ENCODE measurements around the gene CCDC77. TPM values are rescaled to one million over a fixed set of nuclear protein-coding genes. Genes with fewer than 3 reads are reported as not detected.
"Not testable (repeated sequence)": the region's sequence is repeated elsewhere in the genome, so short reads cannot be mapped to it uniquely, and the experiment has no call there.

CCDC77 gene
- 5.7 TPM for total RNA-seq
- long read RNA-seq, partial matches to known transcripts = 1 of 1 reads
- long read RNA-seq, other reads (novel, unspliced or antisense) = 0 of 1 reads

DNA sequence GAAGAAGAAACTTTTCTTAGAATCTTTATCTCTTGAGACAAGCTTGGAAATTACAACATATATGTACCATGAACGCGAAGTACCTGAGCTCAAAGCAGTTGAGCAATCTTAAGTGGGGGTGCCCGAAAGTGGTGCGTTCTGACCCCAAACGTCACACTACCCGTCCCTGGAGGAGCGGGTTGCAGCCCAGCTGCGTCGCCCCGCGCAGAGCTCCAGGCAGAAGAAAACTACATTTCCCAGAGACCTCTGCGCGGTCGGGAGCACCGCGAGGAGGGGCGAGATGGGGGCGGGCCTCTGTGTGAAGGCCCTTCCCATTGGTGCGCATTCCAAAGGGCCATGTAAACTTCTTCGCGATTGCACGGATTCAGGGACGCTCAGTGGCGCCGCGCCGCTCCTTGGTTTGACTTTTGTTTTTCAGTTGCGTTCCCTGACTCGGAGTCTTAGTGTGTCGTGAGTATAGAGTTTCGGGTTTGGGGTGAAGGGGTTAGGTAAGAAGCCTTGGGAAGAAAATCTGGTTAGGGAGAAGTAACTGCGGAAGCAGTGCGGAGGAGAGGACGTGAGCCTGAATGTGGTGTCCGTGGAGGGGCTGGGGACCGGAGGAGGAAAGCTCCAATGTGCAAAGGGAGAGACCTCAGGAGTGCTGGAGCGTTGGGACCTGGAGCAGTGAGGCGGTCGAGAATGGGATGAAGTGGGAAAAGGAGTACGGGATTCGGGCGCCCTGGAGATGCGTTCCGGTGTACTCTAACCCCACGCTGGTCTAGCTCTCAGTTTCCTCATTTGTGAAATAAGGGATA is at the start of gene CCDC77:
CCDC77 (plus strand) TSS at position 410 of the 794 bp plus-strand sequence. CDS start 7,740 bp downstream, outside the sequence.
- Histone ChIP-seq H3K4me1 (peaks cover 13% of the 10 kb centered on the region), H3K9me3 (no peaks in the 10 kb centered on the region), H3K4me3 (peak within 1 kb of the TSS; percentile 90), H3K27ac (peak within 1 kb of the TSS; percentile 76), H3K27me3 (no peaks in the 10 kb centered on the region), H3K36me3 (no peaks in the 10 kb centered on the region)
- TF ChIP-seq, protein P1, sequence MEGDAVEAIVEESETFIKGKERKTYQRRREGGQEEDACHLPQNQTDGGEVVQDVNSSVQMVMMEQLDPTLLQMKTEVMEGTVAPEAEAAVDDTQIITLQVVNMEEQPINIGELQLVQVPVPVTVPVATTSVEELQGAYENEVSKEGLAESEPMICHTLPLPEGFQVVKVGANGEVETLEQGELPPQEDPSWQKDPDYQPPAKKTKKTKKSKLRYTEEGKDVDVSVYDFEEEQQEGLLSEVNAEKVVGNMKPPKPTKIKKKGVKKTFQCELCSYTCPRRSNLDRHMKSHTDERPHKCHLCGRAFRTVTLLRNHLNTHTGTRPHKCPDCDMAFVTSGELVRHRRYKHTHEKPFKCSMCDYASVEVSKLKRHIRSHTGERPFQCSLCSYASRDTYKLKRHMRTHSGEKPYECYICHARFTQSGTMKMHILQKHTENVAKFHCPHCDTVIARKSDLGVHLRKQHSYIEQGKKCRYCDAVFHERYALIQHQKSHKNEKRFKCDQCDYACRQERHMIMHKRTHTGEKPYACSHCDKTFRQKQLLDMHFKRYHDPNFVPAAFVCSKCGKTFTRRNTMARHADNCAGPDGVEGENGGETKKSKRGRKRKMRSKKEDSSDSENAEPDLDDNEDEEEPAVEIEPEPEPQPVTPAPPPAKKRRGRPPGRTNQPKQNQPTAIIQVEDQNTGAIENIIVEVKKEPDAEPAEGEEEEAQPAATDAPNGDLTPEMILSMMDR (IDR thresholded peaks at IDR 0.05) = peak; percentile 27
- ATAC-seq (peak; percentile 100), DNase-seq (peak; percentile 93)
- intact Hi-C loops (cut with DNase I) = no loop called here

DNA sequence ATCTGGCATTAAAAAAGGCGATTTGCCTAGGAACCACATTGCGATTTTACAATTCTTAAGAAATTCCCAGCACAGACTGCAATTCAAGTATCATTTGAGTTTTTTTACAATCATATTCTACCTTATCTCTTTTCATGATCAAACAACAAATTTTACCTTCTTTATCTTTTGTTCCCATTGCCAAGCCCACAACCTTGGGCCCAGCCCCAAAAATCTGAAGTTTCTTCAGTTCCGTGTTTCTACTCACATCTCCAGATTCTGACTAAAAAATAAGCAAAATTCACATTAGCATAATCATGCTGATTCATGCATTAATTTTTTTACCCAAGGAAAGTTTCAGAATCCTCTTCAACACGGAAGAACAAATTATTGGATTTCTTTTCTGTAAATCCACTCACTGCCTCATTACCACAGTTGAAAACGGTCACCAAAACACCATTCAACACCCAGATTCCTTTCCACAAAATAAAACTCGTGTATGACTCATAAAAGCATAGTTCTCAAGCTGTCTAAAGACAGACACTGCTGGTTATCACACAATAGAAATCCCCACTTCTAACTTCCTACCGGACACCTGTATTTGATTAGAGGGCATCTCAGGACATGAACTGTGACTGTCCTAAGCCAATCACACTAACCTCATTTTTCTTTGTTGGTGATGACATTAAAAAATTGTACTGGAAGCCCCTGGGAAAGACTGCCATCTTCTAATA is 45.0 kb upstream of the CCDC77 start:
- no peak for DNase-seq
- Histone ChIP-seq H3K36me3 (peaks cover 96% of the 10 kb centered on the region), H3K9me3 (no peaks in the 10 kb centered on the region), H3K4me1 (no peaks in the 10 kb centered on the region), H3K4me3 (no peak overlapping the region), H3K27me3 (no peaks in the 10 kb centered on the region), H3K27ac (no peak overlapping the region)
- TF ChIP-seq, protein P1 (IDR thresholded peaks at IDR 0.05) = no peak
- ATAC-seq = no peak
- intact Hi-C loops (cut with DNase I) = no loop called here

DNA sequence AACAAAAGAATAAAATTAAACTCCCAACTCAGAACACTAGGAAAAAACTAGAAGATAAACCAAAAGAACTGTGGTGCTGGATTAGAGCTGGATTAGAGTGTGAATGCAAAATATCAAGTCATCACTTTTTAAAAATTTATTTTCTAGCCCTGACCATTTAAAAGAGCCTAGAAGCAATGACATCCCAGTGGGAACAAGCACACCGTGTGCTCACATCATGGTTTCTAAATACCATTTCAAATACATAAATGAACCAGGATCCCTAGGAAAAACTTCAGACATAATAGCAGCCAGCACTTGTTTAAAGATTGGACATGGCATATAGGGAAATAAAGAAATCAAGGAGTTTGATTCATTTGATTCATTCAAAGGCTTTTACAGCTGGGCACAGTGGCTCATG is 42.4 kb upstream of the CCDC77 start:
- Histone ChIP-seq H3K36me3 (peaks cover 96% of the 10 kb centered on the region), H3K27me3 (no peaks in the 10 kb centered on the region), H3K4me3 (no peak overlapping the region), H3K27ac (no peak overlapping the region), H3K9me3 (no peaks in the 10 kb centered on the region), H3K4me1 (no peaks in the 10 kb centered on the region)
- intact Hi-C loops (cut with DNase I) = no loop called here
- no peak for DNase-seq
- no peak for ATAC-seq
- TF ChIP-seq, protein P1 (IDR thresholded peaks at IDR 0.05) = no peak

DNA sequence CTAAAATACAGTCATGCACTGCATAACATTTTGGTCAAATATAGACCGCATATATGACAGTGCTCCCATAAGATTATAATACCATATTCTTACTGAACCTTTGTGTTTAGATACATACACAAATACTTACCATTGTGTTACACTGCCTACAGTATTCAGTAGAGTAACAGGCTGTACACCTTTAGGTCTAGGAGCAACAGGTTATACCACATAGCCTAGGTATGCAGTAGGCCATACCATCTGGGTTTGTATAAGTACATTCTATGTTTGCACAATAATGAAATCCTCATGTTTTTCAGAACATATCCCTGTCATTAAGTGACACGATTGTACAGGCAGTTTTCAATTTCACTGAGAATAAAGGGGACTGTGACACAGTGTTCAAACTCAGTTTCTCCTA is 34.6 kb upstream of the CCDC77 start:
- intact Hi-C loops (cut with DNase I) = no loop called here
- ATAC-seq (no peak), DNase-seq (no peak)
- Histone ChIP-seq H3K27me3 (no peaks in the 10 kb centered on the region), H3K27ac (no peak overlapping the region), H3K9me3 (peaks cover 9% of the 10 kb centered on the region), H3K36me3 (peaks cover 84% of the 10 kb centered on the region), H3K4me3 (no peak overlapping the region), H3K4me1 (no peaks in the 10 kb centered on the region)
- TF ChIP-seq, protein P1 (IDR thresholded peaks at IDR 0.05) = no peak

DNA sequence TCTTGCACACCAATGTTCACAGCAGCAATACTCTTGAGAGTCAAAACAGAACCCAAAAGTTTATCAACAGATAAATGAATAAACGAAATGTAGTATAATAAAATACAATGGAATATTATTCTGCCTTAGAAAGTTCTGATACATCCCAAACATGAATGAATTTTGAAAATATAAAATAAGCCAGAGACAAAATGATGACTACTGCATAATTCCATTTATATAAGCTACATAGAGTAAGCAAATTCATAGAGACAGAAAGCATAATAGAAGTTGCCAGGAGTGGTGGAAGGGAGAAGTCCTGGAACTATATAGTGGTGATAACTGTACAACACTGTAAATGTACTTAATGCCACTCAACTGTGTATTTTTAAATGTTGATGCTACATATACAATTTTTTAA is 33.5 kb upstream of the CCDC77 start:
- intact Hi-C loops (cut with DNase I) = no loop called here
- Histone ChIP-seq H3K27me3 (no peaks in the 10 kb centered on the region), H3K4me3 (no peak overlapping the region), H3K27ac (no peak overlapping the region), H3K9me3 (peaks cover 9% of the 10 kb centered on the region), H3K36me3 (peaks cover 72% of the 10 kb centered on the region), H3K4me1 (no peaks in the 10 kb centered on the region)
- no peak for ATAC-seq
- DNase-seq = no peak
- TF ChIP-seq, protein P1 (IDR thresholded peaks at IDR 0.05) = no peak

DNA sequence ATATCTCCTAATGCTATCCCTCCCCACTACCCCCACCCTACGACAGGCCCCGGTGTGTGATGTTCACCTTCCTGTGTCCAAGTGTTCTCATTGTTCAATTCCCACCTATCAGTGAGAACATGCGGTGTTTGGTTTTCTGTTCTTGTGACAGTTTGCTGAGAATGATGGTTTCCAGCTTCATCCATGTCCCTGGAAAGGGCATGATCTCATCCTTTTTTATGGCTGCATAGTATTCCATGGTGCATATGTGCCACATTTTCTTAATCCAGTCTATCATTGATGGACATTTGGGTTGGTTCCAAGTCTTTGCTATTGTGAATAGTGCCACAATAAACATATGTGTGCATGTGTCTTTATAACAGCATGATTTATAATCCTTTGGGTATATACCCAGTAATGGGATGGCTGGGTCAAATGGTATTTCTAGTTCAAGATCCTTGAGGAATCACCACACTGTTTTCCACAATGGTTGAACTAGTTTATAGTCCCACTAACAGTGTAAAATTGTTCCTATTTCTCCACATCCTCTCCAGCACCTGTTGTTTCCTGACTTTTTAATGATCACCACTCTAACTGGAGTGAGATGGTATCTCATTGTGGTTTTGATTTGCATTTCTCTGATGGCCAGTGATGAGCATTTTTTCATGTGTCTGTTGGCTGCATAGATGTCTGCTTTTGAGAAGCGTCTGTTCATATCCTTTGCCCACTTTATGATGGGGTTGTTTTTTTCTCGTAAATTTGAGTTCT is 30.5 kb upstream of the CCDC77 start:
- H3K9me3 ChIP-seq; H3K4me1 ChIP-seq; H3K27ac ChIP-seq; H3K27me3 ChIP-seq; ATAC-seq; H3K4me3 ChIP-seq; intact Hi-C loops (cut with DNase I); DNase-seq: not testable (repeated sequence)
- H3K36me3 ChIP-seq = peaks cover 60% of the 10 kb centered on the region

All from upper lobe of right lung (tissue), 1 donor.